ENCODE measurements around the gene STXBP5. TPM values are rescaled to one million over a fixed set of nuclear protein-coding genes. Genes with fewer than 3 reads are reported as not detected.

STXBP5 gene
- total and polyA plus RNA-seq, 2 of the 4 experiments (the other 2 are of a cell fraction): 13.2 to 46.4 TPM

DNA sequence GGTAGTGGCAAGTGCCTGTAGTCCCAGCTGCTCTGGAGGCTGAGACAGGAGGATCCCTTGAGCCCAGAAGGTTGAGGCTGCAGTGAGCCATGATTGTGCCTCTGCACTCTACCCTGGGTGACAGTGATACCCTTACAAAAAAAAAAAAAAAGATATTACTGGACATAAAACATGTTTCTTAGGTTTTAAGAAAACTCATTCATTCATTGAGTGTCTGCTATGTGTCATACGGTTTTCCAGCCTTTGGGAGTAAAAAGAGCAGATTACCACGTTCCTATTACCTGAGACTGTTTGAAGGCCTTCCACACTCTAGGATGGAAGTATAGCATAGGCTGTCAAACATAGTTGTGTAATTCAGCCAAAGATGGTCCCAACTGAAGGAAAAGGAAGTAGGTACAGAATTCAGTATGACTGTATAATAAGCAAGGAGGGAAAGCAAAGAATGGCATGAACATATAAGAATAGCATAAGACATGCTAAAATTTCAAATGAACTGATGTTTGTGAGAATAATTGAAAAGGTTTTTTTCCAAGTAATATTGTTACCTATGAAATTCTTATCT is 22.0 kb downstream of the STXBP5 start:
- POLR2A ChIA-PET (ENCODE audit: unreplicated experiment): no interaction called here
- Histone ChIP-seq H2BK120ac (ENCODE audit: low read depth, low read length) (no peak overlapping the region), H4K5ac (ENCODE audit: low read depth, low read length) (no peak overlapping the region; the same call in 1 of the 2 replicates), H3K56ac (ENCODE audit: extremely low read depth, insufficient read depth, low read length) (no peak overlapping the region), H3K9me1 (ENCODE audit: insufficient read depth, low read length) (0 out of 2 replicates have a peak, but pooled peaks cover 3% of the 10 kb centered on the region), H3K4me1 (ENCODE audit: control insufficient read depth, insufficient read depth, low read length) (peaks cover 8% of the 10 kb centered on the region), H3K18ac (ENCODE audit: low read depth, low read length) (no peak overlapping the region), H3K79me1 (ENCODE audit: low read depth in 1 of 2, low read length in 2 of 2) (peaks cover 21 to 48% of the 10 kb centered on the region in 2 experiments), H3K27me3 (ENCODE audit: control insufficient read depth, insufficient read depth, low read length) (no peaks in the 10 kb centered on the region), H4K91ac (ENCODE audit: insufficient read depth, low read depth, low read length) (no peak overlapping the region), H4K20me1 (ENCODE audit: insufficient read depth, low read length) (peaks cover 3% of the 10 kb centered on the region; the same call in 1 of the 2 replicates), H2BK20ac (ENCODE audit: low read depth, low read length) (no peak overlapping the region), H3K4me2 (ENCODE audit: low read depth, low read length) (no peak overlapping the region), H2AK9ac (replicated peaks; ENCODE audit: low read depth, low read length, poor library complexity) (no peak overlapping the region), H3K27ac (ENCODE audit: insufficient read depth, low read length) (no peak overlapping the region), H2AK5ac (ENCODE audit: low read depth, low read length) (no peak overlapping the region), H3K4ac (ENCODE audit: low read depth, low read length) (no peak overlapping the region), H2AFZ (replicated peaks; ENCODE audit: low read length, poor library complexity) (no peak overlapping the region), H3K4me3 (ENCODE audit: insufficient read depth, low read depth, low read length) (no peak overlapping the region), H3K14ac (replicated peaks; ENCODE audit: low read depth, low read length) (no peak overlapping the region), H2BK5ac (ENCODE audit: low read depth, low read length, poor library complexity, severe bottlenecking) (no peak overlapping the region), H3K9me3 (ENCODE audit: control insufficient read depth, insufficient read depth, low read length) (no peaks in the 10 kb centered on the region), H3K36me3 (ENCODE audit: control insufficient read depth, insufficient read depth, low read length) (peaks cover 4% of the 10 kb centered on the region), H3K9ac (ENCODE audit: low read depth, low read length) (no peak overlapping the region), H3K23ac (ENCODE audit: low read depth, low read length) (no peak overlapping the region), H2BK15ac (ENCODE audit: low read depth, low read length) (no peak overlapping the region), H4K8ac (ENCODE audit: low read depth in 2 of 2, low read length in 2 of 2) (no peak overlapping the region)
- WGBS, 2 experiments (ENCODE audit: extremely low coverage in 2 of 2, insufficient read length in 1 of 2): no CpG with 5 or more reads among the region's 2 CpGs
- no peak for DNase-seq
- intact Hi-C loops (cut with micrococcal nuclease): no loop called here
- ATAC-seq (ENCODE audit: low read depth): no peak
- CTCF ChIA-PET: no interaction called here
- no TSS peak for BruUV-seq (replicated peaks)
- dilution Hi-C loops (cut with HindIII; ENCODE audit: low sequenced_read_pairs, unreplicated experiment): no loop called here
- in situ Hi-C loops (cut with MboI; ENCODE audit: low sequenced_read_pairs): no loop called here
- TF ChIP-seq MAFK (IDR thresholded peaks at IDR 0.05; ENCODE audit: low read depth, low read length) (no peak), CHD1 (IDR thresholded peaks at IDR 0.05; ENCODE audit: low read depth, low read length) (no peak), NFE2L2 (IDR thresholded peaks at IDR 0.05; ENCODE audit: low read depth, low read length) (no peak), SMC3 (IDR thresholded peaks at IDR 0.05; ENCODE audit: low read depth, low read length) (no peak), MXI1 (IDR thresholded peaks at IDR 0.05; ENCODE audit: borderline replicate concordance, low read depth, low read length) (no peak), RFX5 (IDR thresholded peaks at IDR 0.05; ENCODE audit: low read depth, low read length) (no peak), MAZ (IDR thresholded peaks at IDR 0.05; ENCODE audit: borderline replicate concordance, low read depth, low read length) (no peak), RCOR1 (IDR thresholded peaks at IDR 0.05; ENCODE audit: insufficient replicate concordance, low read length) (no peak), FOS (IDR thresholded peaks at IDR 0.05; ENCODE audit: low read depth, low read length) (no peak)
- TF ChIP-seq, protein P1, sequence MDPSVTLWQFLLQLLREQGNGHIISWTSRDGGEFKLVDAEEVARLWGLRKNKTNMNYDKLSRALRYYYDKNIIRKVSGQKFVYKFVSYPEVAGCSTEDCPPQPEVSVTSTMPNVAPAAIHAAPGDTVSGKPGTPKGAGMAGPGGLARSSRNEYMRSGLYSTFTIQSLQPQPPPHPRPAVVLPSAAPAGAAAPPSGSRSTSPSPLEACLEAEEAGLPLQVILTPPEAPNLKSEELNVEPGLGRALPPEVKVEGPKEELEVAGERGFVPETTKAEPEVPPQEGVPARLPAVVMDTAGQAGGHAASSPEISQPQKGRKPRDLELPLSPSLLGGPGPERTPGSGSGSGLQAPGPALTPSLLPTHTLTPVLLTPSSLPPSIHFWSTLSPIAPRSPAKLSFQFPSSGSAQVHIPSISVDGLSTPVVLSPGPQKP (IDR thresholded peaks at IDR 0.05; ENCODE audit: borderline replicate concordance, low read depth, low read length): no peak
- TF ChIP-seq, protein P2, sequence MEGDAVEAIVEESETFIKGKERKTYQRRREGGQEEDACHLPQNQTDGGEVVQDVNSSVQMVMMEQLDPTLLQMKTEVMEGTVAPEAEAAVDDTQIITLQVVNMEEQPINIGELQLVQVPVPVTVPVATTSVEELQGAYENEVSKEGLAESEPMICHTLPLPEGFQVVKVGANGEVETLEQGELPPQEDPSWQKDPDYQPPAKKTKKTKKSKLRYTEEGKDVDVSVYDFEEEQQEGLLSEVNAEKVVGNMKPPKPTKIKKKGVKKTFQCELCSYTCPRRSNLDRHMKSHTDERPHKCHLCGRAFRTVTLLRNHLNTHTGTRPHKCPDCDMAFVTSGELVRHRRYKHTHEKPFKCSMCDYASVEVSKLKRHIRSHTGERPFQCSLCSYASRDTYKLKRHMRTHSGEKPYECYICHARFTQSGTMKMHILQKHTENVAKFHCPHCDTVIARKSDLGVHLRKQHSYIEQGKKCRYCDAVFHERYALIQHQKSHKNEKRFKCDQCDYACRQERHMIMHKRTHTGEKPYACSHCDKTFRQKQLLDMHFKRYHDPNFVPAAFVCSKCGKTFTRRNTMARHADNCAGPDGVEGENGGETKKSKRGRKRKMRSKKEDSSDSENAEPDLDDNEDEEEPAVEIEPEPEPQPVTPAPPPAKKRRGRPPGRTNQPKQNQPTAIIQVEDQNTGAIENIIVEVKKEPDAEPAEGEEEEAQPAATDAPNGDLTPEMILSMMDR (conservative IDR thresholded peaks at IDR 0.05; ENCODE audit: low read depth, low read length): no peak
- TF ChIP-seq, protein P3, sequence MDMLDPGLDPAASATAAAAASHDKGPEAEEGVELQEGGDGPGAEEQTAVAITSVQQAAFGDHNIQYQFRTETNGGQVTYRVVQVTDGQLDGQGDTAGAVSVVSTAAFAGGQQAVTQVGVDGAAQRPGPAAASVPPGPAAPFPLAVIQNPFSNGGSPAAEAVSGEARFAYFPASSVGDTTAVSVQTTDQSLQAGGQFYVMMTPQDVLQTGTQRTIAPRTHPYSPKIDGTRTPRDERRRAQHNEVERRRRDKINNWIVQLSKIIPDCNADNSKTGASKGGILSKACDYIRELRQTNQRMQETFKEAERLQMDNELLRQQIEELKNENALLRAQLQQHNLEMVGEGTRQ (IDR thresholded peaks at IDR 0.05; ENCODE audit: low read depth, low read length): no peak

Data from IMR-90 (cell line).